Left renal cortex interstitium (tissue), 4 donors: ENCODE results near the gene FBXL17. TPM values are rescaled to one million over a fixed set of nuclear protein-coding genes. Genes with fewer than 3 reads are reported as not detected.

Experiments
- DNase-seq, 4 donors: peaks; one replicate each; pipeline ENCODE4 v3.0.0-alpha.2; 2013; ENCODE audit warnings: low read depth in 4 of 4, low spot score in 2 of 4, missing footprints in 1 of 4
- polyA plus RNA-seq, 4 donors: library from polyadenylated mRNA; unstranded; fragments of 120-200 nt; gene quantifications; one replicate each; pipeline ENCODE4 v1.2.1, GENCODE V29; 2013; ENCODE audit not compliant: insufficient read length in 4 of 4

FBXL17 gene
- polyA plus RNA-seq, 4 donors: 23.0 to 32.8 (median 30.3) TPM

DNA sequence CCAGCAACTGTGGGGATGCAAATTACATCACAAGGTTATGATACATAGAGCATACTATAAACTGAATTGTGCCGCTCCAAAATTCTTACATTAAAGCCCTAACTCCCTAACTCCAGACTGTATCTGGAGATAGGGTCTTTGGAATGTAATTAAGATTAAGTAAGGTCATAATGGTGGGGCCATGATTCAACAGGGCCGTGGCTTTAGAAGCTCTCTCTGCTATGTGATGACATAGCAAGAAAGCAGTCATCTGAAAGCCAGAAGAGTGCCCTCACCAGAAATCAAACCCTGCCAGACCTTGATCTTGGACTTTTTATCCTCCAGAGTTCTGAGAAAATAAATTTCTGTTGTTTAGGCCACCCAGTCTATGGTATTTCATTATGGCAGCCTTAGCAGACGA lies 123.9 kb downstream of the FBXL17 start:
- DNase-seq: no peak

DNA sequence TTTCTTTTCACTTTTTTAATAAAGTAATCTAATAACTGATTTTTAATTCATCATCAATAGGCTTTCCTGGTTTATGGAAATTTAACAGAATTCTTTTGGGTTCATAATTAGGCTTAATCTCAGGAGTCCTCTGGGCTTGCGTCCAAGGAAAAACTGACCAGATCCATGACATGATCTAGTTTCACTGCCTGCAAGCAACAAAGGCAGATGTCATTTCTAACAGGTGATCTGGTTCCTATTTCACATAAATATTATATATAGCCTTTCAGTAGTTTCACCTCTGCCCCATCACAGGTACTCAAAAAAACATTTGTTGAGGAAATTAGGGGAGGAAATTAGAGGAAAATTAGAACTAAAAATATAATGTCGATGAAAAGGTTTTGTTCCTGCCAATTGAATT lies 126.4 kb downstream of the FBXL17 start:
- DNase-seq: no peak

DNA sequence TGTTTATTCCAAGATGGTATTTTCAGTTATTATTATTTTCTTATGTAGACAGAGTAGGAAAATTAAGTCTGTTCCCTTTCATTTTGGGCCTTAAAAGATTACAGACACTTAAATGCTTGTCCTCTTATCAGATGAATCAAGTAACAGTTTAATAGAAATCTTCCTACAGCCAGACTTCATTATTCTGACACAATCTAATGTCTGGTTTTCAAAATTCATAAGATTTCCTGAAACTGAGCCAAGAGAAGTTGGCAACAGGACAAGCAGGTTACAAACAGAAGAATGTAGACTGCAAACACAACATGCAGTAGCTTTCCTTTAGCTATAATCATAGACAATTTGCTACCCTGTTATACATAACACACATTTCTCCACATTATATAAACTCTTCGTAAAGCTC lies 130.5 kb downstream of the FBXL17 start:
- no peak for DNase-seq

DNA sequence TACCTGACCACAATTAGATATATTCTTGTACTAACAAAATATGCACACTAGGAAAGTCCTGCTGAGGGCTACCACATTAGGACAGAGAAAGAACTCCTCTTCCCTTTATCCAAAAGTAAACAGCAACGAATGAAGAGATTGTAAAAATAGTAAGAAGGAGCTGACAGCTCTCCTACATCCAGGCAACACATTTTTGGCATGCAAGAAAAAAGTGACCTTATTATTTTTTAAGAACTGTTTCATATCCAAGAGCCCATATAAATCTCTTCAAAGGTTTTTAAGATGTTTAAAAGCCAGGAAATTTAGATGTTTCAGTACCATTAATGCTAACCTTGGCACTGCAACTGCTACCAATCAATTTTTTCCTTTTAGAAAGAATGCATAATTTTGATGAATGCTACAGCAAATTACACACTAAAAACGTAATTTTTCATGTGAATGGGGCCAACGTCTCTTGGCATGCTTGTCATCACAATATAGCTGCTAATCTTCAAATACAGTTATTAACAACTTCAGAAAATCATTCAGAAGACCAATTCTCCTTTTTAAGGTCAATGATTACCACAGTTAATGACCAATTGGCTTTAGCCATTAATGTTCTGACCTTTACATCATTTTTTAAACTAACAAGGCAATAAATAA lies 132.0 kb downstream of the FBXL17 start:
- DNase-seq: no peak

DNA sequence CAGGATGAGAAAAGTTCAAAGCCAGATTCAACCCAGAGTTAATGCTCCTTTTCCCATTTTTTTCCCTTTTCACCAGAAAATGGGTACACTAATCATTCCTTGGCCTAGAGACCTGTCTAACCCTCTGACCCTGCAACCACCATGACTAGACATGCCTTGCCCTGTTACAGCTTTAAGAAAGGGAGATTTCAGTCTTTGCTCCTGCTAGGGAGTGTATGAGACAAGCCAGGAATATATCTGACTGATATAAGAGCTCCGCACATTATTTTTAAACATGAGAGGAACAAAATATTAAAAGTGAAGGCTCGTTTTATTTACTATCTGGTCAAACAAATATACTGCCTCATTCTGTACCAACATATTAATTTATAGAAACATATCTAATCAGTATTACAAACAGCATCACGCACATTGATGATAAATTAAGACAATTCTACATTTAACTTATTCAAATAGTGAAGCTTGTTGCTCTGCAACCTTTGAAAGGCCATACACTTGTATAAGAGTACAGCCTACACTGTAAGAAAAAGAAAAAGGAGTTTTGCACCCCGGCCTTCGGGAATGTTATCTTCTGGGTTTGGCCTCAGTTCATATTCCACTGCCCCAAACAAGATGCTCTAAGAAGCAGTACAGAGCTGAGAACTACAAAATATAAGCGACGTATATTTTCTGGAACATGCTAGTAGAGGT lies 132.7 kb downstream of the FBXL17 start:
- no peak for DNase-seq

DNA sequence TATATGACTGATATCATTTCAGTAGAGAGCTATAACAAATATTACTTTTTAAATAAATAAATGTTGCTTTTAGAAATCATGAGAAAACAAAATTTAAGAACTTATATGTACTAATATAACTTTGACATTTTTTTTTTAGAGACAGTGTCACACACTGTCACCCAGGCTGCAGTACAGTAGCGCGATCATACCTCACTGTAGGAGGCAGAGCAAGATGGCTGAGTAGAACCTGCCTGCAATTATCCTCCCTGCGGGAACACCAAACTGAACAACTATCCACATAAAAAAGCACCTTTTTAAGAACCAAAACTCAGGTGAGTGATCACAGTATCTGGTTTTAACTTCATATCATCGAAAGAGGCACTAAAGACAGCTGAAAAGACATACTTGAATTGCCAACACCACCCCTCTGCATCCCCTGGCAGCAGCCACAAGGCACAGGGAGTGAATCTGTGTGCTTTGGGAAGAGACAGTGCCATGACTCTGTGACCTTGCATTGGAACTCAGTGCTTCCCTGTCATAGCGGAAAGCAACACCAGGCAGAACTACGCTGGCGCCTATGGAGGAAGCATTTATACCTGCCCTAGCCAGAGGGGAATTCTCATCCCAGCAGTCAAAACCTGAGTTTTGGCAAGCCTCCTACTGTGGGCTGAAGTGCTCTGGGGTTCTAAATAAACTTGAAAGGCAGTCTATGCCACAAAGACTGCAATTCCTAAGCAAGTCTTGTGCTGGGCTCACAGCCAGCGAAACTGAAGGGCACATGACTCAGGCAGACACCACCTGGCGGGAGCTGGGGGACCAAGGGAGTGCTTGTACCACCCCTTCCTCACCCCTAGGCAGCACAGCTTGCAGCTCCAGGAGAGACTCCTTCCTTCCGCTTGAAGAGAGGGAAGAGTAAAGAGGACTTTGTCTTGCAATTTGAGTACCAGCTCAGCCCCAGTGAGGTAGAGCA lies 142.7 kb downstream of the FBXL17 start:
- DNase-seq: no peak

DNA sequence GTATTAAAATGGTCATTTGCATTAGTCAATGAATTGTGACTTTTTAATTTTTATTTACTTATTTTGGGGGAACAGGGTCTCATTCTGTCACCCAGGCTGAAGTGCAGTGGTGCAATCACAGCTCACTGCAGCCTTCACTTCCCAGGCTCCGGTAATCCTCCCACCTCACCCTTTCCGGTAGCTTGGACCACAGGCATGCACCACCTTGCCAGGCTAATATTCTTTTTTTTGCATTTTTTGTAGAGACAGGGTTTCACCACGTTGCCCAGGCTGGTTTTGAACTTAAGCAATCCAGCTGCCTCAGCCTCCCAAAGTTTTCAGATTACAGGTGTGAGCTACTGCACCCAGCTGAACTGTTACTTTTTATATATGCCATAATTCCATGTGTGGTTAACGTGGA lies 143.4 kb downstream of the FBXL17 start:
- no peak for DNase-seq

DNA sequence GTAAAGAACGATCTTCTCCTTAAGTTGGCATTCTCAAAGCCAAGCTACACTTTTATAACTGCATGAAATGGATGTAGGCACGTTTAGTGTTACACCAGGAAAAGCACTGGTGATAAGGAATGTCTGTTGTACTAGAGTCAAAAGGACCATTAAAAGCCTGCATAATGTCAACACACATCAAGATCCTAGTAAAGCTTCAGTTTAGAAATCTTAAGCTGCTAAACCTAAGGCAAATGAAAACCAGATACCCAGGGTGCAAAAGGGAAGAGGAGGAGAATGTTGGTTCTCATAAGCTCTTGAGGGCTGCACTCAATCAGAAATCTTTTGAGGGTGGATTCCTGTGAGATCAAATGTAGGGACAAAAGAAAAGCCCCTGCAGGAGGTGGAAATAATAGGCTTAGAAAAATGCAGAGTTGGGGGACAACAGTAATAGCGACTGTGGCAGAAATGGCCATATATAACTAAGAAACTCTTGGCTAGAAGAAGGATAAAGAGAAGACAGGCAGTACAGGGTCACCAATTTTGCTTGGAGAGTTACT lies 148.2 kb downstream of the FBXL17 start:
- DNase-seq: no peak

DNA sequence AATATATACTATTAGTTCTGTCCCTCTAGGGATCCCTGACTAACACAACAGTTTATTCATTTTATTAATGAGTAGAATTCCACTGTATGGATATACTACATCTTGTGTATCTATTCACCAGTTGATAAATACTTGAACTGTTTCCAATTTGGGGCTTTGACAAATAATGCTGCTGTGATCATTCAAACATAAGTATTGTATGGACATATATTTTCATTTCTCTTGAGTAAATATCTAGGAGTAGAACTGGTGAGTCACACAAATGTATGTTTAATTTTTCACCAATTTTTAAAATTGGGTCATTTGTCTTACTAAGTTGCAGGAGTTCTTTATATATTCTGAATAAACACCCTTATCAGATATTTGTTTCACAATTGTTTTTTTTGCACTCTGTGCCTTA lies 149.1 kb downstream of the FBXL17 start:
- no peak for DNase-seq

DNA sequence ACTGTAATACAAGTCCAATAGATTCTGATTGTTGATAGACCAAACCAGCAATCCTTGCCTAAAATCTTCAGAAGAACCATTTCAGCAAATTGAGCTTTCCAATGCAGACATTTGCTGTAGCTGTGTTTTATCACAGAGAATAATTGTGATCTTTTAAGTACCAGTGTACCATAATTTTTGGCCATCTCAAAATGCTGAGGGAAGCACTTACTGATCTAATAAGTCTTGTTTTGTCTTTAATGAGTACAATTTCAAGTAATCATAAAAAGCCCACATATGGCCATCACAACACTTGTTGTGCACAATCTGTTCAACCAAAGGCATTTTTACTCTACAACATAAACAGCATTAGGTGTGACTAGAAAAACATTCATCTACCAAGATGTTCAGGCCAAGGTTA lies 159.9 kb downstream of the FBXL17 start:
- DNase-seq: no peak

DNA sequence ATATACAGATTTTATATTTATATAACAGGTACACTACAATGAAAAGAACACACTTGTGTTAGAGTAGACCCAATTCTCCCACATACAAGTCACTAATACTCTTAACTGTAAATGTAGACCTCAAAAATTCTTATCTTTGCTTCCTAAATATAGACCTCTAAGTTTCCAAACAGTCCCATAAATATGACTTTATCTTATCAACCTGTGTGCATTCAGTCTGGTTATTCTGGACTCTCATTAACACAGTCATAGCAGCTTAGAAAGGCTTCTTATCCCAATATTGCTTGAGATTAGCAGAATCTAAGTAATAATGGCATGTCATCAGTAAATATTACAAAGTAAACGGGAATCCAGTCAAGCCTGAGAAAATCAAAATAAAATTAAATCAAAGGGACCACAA lies 161.1 kb downstream of the FBXL17 start:
- no peak for DNase-seq

DNA sequence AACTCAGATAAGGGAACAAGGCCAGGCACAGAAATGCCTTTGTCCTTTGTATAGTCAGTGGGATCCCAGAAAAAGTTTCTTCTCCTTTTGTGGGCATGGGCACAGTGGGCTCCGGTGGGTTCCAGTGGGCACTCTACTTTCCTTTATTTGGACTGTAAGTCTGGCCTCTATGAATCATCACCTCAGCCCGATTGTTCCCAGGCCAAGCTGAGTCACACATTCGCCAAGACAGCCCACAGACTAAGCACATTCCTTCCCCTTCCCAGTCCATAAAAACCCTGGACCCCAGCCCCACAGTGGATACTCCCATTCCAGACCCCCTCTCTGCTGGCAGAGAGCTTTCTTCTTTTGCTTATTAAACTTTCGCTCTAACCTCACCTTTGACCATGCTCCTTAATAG lies 165.0 kb downstream of the FBXL17 start:
- DNase-seq: no peak

DNA sequence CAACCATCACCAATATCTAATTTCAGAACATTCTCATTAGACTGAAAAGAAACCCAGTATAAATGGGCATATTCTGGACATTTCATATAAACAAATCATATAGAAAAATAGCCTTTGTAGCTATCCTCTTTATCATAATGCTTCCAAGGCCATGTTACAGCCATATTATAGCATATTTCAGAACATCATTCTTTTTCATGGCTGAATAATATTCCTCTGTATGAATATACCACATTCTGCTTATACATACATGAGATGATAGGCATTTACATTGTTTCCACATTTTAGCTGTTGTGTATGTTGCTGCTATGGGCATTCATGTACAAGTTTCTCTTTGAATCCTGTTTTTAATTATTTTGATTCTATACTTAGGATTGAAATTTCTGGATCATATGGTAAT lies 167.0 kb downstream of the FBXL17 start:
- DNase-seq: no peak

DNA sequence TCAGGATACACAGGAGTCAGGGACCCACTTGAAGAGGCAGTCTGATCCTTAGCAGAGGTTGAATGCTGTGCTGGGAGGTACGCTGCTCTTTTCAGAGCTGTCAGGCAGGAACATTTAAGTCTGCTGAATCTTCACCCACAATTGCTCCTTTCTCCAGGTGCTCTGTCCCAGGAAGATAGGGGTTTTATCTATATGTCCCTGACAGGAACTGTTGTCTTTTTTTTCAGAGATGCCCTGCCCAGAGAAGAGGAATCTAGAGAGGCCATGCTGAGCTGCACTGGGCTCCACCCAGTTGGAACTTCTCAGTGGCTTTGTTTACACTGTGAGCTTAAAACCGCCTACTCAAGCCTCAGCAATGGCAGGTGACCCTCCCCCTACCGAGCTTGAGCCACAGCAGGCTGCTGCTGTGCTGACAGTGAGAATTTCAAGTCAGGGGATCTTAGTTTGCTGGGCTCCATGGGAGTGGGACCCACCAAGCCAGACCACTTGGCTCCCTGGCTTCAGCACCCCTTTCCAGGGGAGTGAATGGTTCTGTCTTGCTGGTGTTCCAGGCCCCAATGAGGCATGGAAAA lies 169.0 kb downstream of the FBXL17 start:
- no peak for DNase-seq

DNA sequence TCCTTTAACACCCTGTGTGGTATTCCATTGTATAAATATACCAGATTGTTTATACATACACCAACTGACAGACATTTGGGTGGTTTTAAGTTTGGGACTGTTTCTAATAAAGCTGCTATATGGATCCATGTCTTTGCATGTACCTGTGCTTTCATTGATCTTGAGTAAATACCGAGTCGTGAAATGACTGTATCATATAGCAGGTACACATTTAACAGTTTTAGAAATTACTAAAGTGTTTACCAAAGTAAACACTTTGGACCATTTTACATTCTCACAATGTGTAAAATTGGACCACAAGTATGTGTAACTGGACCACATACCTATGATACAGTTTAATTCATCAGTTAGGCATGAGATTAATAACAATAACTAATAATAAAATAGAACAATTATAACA lies 175.2 kb downstream of the FBXL17 start:
- DNase-seq: no peak

DNA sequence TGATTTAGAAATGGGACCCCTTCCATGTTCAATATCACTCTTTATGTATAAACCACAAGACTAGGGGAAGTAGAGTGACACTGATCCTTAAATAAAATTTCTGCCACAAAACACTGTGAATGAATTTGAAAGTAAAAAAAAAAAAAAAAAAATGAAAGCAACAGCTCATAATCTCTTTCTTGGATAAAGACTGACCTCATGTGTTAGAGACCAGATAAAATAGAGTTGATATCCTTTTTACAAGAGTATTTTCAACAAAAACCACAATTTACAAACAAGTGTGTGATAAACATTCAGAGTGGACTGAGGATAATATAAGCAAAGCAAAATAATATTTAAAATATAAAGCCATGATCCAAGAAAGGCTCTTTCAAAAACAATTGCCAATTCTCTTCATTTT lies 180.2 kb downstream of the FBXL17 start:
- no peak for DNase-seq

DNA sequence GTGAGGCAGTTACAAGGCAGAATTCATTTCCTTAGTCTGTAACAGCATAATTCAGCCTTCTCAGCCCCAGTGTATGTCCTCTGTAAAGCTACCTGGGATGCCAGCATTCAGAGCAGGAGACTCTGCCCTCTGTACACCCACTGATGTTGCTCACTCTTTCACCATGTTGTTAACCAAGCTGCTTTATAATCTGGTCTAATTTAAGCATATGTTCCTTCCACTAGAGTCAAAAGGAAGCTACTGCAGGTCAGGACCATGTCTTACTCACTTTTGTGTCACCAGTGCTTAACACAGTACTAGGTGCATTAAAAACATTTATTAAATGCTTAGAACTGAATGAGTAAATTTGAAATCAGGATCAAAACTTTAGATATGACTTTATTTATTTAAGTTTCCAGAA lies 185.6 kb downstream of the FBXL17 start:
- no peak for DNase-seq

DNA sequence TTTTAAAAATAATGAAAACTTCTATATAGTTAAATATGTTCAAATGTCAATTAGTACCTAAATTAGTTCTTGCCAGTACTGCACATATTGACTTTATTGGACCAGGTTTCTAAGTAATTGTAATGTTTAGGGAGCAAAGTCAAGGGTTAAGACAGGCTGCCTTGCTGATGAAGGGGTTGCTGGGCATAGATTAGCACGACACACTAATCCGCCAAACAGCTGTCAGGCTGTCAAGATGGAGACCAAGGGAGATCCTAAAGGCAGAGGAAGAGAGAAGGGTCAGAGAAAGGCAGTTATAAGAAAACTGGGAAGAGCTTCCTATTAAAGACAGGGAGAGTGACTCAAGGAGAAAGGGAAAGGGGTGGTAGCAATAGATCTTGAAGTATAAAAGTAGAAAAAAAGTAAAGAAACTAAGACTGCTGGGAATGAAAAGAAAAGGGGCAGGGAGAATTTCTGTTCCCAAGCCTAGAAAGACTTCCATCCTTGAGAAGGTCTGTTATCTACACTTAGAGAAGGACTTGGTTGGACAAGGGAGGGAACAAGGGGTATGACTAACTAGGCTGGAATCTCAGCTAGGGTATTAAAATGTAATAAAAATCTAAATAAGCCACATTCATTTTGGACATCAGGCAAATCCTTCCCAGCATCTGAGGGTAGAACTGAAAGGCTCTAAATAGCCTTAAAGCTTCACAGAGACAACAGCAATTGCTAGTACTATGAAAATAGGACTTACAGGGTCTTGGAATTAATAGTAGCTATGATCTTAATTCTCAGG lies 188.7 kb downstream of the FBXL17 start:
- DNase-seq: no peak

DNA sequence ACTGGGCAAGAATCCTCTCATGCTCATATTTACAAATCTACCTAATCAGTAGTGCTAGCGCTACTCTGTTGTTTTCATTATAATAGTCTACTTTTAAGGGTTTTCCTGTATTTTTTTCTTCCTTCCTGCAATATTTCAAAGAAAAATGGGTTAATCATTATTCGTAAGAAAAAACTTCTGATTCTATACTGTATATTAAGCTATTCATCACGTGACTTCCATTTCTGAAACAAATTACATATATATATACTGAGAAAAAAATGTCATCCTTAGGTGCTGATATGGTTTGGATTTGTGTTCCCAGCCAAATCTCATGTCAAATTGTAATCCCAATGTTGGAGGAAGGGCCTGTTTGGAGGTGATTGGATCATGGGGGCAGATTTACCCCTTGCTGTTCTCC lies 197.0 kb downstream of the FBXL17 start:
- DNase-seq: no peak

DNA sequence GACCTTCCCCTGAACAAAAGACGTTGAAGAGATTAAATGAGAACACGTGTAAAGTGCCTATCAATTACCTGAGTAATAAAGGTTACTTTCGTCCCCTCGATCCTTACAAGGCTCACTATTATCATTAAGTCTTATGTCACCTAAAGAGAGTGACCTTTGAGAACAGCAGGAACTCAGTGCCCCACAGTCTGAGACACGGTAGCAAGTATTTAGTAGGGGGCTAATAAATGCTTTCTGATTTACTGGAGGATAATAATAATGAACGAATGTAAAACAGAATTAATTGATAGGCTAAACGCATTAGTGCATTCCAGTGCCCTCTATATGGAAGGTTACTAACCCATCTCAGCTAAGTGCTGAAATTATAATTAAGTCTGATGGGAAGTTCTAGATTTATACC lies 199.9 kb downstream of the FBXL17 start:
- no peak for DNase-seq
